ENCODE results near the gene FYN.

Gene FYN

DNA sequence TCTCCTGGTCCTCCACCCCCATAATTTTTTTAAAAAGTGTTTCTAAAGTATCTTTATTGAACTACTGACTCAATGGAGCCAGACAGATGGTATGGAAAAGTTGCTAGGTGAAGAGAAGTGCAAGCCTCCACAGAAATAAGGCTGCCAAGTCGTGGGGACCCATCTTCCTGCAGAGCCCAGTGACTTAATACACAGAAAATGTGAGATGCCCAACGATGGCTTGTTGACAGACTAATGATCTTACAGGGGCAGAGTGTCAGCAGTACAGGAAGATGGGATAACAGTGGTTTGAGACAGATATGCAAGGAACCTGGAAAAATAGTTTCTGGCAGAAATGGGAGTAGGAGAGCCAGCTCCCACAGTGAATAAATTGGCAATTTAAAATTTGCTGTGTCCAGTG lies 43.3 kb downstream of the FYN start:
- DNase-seq = no peak

DNA sequence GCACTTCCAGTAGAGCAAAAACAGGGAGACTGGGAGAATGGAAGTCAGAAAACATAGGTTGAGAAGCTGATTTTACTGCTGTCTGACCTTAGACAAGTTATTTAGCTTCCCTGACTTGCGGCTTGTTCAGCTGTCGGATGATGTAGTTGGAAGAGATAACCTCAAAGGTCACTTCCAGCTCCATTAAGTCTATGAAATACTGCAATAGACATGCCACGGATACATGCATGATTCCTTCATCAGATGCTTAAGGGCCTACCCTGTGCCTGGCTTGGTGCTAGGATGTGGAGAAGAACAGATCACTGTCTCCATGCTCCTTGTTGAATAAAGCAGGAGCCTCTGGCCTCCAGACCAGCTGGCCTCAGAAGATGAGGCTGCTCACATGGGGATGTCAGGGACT lies 43.7 kb downstream of the FYN start:
- no peak for DNase-seq

DNA sequence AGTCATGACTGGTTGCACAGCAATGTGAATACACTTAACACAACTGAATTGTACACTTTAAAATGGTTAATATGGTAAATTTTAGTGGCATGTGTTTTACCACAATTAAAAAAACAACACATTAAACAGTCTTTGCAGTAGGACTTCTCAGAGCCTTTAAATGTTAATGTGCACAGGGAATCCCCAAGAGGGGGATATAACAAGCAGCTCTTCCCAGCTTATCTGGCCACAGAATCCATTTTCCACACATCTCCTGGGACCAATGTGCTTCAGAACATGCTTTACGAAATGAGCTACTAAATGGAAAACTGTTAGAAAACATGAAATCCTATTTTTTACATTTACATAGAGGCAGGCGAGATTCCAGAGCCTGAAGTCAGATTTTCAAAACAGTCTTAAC lies 44.4 kb downstream of the FYN start:
- DNase-seq = no peak

DNA sequence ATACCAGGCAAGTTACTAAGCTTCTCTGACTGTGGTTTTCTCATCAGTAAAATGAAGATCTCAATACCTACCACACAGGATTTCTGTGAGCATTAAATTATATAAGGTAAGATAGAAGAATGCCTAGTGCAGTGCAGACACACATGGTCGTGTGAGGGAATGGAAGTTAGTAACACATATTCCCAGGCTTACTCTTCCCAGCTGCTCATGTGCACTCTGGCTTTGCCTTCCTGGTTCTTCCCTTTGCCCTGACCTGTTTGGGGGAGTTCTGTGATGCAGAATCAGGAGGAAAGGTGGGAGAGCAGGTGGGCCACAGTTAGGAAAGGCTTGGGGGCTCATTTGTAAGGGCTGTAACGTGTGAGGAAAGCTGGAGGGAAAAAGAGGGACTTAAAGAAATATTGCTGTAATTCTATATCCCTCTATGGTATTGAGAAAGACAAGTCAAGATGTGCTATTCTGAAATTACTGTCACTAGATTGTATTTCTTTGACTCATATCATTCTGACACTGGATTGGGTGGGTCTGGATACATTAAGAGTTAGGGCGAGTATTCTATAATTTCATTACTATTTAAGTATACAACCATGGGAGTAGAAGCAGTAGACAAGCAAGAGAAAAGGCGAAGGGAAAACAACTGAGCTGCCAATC lies 47.7 kb downstream of the FYN start:
- no peak for DNase-seq

DNA sequence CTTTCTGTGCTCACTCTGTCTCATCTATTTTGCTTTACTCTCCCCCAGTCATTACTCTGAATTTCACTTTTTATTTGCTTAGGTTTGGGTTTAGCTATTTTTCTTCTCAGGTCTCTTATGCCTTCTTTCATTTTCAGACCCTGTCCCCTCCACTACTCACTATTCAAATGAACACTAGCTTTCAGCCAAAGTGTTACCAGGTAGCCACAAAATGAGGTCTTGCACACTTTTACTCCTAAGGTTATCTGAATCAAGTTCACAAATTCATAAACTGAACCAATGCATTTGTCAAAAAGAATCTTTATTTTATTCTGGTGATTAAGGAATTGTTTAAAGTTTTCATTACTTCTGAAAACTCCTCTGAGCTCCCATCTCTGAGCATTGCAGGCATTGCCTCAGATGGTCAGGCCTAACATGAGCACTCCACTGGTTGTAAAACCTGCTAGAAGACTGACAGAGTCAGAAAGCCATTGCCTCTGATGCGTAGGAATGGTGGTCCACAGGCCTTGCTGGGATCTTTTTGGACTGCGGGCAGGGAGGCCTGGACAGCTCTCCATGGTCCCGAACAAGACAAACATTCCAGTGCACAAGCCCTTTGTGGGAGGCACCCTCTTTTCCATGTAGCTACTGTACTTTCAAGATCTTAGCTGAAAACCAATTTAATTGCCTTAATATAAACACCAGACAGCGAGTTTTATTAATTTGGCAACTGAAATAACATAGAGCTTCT lies 48.5 kb downstream of the FYN start:
- DNase-seq = no peak

DNA sequence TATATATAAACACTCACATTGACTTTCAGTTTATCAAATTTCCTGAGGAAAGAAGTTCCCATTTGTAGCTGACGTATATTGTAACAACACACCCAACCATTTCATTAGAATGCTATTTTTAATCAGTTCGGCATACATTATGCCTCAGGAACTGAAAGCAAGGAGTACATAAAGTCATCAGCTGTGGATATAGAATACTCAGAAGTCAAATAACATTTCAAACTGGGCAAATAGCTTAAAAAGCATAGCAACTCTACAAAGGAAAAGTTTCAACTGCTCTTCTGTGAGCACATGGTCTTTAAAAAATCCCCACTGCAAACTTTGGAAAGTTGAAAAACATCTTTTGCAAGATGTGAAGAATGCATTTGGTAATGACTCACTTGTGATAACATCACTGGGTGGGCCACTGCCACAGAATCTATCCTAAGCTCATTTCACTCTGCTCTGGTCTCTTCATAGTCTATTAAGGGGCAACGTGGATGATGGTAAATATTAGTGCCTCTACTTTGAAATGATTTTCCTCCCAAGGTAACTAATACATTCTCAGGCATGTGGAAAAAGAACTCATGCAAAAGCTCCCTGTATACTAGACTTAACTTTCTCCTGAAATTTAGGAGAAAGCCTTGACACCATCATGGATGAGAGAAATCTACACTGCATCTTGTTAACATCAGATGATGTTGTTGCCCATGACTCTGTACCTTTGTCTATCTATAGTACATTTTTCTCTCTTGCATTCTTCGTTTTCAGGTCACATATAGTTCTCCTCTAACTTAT lies 49.2 kb downstream of the FYN start:
- no peak for DNase-seq

DNA sequence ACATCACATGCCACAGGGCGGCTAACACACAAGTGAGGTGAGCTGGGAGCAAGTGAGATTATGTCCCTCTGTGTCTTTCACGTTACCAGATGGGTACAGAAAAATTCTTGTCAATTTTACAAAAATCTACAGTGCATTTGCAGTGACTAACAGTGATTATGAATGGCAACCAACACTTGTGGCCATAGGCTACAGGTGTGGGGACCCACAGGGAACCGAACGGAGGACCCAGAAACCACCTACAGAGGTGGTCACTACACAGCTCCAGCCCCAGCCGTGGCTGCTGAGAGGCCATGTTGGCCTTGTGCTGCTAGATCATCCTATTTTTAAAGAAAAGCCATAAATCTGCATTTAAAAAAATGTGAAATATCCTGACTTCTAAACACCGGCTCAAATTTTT lies 50.2 kb downstream of the FYN start:
- no peak for DNase-seq

DNA sequence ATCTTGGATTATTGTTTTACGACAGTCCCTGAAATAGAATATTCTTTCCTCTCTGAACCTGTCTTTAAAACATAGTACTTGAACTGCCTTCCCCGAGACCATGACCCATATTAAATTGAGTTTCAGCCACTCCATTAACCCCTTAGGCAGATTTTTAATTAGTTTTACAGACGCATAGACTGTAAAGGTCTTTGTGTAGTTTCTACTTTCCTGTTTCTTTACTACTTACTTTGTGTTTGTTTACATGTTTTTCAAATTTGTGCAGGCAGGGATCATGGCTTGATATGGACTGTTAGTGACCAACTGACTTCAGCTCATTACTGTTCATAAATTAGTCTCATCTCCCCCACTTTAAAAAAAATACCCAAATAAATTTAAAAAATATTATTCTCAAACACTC lies 53.8 kb downstream of the FYN start:
- DNase-seq = no peak

DNA sequence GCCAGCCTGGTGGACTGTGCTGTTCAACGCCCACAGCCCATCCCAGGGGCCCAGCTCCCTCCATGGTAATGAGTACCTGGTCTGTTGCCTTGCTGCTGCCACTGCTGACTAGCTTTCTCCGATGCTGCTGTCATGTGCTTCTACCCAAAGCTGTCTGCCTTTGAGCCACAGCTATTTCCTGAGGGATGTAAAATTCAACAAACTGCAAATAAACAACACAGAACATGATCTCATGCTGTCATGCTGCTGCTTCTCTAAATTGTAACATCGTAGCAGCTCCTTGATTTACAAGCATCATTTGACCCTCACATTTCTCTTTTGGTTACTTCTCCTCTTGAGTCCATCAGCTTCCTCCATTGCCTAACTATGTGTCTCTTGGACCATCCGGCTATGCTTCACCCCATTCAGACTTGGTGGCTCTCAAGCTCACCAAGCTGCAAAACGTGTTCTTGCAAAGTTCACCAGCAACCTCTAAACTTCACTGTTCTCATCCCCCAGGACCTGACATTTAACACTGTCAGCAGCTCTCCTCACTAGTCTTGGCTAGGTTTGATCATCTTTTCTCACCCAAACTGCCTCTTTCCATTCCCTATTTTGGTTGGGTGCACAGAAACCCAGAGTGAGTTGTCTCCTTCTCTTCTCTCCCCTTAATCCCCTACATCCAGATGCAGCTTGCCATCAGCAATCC lies 54.6 kb downstream of the FYN start:
- DNase-seq = peak; percentile 48

DNA sequence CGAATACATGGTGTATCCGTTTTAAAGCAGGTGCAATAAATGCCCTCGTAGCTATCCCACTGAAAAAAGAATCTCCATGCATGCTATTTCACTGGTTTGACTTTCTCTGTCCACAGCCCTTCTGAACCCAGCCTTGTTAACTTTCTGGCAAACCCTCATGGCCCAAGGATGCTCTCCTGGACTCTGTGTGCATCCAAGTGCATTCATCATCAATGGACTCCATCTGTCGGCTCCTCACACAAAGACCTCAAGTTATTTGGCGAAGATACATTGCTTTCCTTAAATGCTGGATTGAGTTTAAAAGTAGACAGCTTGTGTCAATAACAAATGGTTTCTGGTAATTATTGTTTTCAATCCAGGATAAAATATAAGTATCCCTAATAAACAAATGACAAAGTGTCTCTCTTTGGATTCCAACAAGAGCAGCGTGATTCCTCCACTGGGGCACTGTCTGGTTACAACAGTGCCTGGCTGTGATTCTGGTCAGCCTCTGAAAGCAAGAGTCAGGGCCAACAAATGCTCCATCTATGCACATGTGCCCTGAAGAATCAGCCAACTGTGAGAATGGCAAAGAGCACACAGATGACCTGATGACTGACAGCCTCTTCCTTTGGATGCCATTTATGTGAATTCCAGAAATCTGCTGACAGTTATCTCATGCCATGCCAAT lies 55.7 kb downstream of the FYN start:
- DNase-seq = no peak

DNA sequence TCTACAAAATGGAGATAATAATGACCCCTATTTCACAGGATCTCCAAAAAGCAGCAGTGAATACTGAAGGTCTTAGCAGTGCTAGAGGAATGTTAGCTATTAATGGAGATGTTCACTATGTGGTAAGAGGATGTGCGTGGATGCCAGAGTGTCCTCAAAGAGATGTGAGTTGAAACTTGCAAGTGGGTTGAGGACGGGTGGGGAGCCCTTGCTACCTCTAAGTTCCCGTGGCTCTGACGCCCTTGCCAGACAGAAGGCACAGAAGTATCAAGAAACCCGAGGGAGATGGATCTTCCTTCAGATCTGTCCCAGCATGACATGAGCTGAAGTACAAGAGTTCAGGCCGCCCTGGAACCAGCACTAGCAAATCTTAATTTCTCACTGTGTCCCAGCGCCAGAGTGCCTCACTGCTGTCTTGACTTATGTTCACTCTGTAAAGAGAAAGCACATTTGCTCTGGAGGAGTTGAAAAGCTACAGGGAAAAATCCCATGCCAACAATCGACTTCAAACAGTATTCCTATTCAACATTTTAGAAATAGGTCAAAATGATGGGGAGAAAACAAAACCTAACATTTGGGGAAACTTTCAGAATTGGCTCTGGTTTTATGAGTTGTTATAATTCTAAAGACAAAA lies 59.5 kb downstream of the FYN start:
- DNase-seq = no peak

DNA sequence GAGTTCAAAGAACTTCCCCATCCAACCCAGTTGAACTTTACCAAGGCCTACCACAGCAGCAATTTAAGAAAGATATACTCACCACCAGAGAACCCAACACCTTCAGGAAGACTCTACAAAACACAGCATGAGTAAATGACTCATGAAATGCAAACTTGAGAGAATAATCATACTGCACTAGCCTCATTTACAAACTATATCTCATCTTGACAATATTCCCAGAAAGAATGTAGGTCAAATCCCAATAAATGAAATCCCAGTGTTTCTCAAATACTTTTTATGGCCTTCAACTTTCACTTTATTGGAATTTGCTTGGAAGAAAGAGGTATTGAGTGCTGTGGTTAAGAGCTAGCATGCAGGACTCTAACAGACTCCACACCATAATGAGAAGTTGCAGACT lies 60.0 kb downstream of the FYN start:
- no peak for DNase-seq

DNA sequence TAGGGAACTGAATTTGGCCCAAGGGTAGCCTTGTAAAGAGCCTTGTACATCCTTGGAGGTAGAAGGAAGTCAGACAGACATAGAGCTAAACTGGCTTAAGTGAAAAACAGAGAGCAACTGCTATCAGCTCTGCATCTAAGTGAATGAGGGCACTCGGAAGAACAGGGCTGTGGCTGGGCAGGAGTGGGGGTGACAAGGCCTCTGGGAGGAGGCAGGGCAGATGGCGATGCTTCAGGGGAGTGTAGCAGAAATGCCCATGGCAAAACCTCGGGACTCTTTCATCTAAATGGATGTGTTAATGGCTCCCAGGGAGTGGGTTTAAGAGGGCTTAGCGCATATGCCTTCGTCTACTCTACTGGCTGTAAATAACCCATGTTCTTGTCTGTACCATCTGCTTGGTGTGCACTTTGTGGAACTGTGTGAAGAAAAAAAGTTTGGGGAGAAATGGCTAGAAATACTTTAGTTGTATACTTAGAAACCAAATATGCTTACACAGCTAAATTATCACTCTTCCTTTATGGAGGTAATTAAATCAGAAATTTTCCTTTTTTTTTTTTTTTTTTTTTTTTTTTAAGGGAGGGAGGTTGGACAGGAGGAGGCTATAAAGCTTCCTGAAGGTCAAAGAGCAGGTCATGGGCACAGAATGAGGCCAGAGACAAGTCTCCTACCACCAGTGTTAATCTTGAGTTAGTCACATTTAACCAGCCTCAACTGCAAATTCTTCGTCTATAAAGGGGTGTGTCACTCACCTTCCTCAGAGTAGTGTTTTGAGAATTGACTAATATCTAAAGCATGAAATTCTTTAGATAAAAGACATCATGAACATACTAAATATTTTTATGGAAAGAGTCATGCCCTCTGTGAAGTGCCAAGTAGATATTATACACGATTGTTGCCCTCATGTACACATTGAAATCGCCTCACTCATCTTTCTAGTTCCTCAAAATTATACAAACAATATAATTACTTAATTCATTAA lies 60.9 kb downstream of the FYN start:
- peak; percentile 32 for DNase-seq

DNA sequence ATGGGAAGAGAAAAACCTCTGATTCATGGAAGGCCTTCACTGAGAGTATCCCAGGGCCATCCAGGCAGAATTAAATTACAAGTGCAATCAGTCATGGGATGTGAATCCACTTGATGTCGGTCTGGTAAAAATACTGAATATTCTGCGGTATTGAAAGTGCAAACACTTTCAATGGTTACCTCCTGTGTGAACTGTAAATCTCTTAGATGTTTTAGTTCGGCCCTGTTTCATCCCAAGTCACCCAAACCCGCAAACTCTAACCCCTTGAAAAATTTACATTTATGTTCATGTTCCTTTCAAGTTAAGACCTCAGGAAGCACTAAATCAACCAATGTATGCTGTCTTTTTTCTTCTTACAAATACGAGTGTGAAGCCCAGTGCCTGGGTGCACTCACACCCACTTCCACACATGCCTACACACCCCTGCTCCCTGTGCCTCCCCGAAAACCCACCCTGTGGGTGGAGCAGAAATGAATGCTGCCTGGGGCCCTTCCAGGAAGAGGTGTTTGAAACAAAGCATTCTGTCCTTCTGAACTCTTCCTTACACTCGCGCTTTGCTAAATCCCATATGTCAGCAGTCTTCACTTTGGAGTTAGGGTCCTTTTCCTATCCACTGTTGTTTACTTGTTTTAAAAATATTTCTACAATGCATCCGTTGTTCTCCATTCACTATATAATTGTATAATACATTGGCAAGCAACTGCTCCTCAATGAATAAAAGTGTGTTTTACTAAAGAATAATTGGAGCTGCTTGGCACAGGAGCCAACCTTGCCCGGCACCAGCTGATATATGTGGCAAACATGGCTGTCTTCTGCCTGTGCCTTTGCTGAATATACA lies 62.7 kb downstream of the FYN start:
- peak; percentile 40 for DNase-seq

DNA sequence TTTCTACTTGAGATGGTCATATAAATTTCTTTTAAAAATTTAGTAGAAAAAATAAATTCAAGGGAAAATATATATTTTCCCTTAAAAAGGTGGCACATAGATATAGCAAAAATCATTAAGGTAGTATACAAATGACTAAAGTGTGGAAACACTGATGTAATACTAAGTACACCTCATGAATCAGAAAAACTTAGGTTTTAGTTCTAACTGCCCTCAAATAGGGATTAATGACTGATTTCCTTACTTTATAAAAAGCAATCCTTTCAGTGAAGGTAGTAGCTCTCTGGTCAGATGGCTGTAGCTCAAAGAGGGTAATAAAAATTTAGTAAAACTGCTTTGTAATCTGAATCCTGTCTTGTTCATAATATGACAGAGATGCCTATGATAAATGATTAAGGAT lies 63.5 kb downstream of the FYN start:
- no peak for DNase-seq

DNA sequence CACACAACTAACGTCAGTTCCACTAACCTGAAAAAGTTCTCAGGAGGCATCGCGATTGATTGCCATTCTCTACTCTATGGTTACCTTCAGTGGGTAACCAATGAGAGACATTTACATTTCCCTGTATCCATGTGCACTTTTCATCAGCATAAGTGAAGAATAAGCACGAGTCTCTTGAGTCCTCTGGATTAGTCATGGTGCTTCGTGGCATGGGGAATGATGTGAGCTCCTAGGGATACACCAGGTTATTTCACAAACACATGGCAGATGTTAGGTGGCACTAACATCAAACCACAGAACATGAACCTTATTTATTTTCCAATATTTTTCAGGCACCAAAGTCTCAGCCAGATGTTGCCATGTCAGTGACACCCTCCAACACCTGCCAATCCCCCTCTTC lies 64.0 kb downstream of the FYN start:
- no peak for DNase-seq

DNA sequence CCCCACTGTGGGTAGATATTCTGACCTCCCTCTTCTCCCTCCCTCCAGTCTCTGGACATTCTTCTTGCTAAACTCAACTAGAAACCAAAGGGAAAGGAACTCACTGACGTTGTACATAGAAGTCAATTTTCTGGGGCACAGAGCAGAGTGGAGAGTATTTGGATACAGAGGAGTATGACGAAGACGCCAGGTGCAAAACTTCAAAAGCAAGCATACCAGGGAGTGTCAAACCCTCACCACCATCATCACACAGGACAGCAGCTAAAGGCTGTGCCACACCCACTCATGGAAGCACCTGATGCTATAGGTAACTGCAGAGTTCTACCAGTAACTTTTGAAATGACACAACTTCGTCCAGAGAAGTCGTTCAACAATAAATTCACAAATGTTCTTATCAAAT lies 64.8 kb downstream of the FYN start:
- no peak for DNase-seq

DNA sequence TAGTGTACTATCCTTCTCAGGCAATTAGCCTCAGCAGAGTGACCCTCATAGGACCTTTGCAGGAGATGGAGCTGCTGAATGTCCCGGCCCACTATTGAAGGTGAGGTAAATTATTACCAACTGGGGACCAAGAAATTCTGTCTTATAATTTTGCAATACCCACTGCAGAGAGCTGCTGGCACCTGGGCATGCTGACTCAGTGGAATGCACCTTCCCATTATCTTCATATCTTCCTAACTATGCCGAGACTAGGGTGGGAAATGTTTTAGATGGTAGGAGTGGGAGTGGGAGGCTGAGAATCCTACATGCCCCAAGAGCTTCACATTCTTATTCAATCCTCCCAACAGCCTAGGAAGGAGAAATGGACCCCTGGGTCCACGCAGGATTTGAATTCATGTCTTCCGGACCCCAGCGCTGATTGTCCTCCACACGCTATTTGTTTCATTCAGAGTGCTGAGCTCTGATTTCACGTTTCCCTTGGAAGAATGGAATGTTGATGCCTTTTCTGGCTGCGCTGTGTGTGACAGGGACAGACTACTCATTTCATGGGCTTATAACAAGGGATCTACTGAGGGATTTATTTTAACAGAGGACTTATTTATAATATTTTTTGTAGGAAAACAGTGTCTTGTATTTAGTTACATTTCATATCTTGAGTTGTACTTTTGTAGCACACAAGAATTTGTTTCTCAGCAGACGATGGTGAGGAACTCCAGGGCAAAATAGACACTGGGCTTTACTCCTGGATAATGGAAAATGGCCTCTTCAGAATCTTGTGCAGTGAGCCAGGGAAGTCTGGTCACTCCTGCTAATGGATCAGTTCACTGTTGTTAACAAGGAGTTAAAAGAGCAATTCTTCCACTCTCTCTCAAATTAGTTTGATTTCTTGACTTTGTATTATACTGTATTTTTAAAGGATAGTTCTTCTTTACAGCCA lies 66.4 kb downstream of the FYN start:
- no peak for DNase-seq

DNA sequence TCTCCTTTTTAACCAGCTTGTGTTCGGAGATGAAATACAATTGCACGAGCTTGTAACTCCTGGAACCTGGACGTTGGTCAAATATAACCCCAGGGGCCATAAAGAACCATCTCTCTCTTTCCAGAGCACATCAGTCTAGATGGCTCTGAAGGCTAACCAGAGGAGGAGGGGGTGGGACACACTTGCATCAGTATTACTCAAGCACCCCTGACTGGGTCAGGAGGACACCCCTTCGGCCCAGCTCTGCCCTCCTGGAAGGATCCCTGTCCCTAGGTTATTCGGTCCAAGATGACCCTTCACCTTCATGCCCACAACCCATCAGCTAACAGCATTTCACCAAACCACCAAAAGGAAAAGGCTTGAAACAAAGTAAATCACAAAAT lies 67.1 kb downstream of the FYN start:
- DNase-seq = no peak

Data from activated T-cell treated with anti-CD3 and anti-CD28 coated beads, Interleukin-2, amount 50 U/mL, for 1 hour (primary cell).